K562 (cell line): ENCODE results near the gene LRRC4C. TPM values are rescaled to one million over a fixed set of nuclear protein-coding genes. Genes with fewer than 3 reads are reported as not detected.

Experiments used
- ATAC-seq: fragments of 200-7000 bp; cut with Tn5 transposase; 3 replicates; pipeline ENCODE4 v1.9.1; 2020; ENCODE audit warnings: moderate library complexity
- BruUV-seq: library from RNA; stranded (reverse); fragments of 400-500 nt; replicated peaks from 2 replicates; lab custom pipeline; 2021; lab: Mats Ljungman, UMichigan
- CTCF ChIA-PET: fragments of 300-600 bp; formaldehyde crosslinking; extraction: SDS; loops from one replicate; lab custom pipeline; 2021; ENCODE audit warnings: low intra/inter-chr PET ratio; lab: Yijun Ruan, JAX
- POLR2A ChIA-PET: fragments of 300-600, 350-650 bp; sonication (Branson Sonifier 250); formaldehyde crosslinking; extraction: SDS; loops from one replicate; lab custom pipeline; 2021; ENCODE audit warnings: antibody characterized with exemption, inconsistent platforms; lab: Yijun Ruan, JAX
- DNase-seq, 4 experiments: peaks; one replicate each; pipeline versions ENCODE4 v3.0.0 to v3.0.0-alpha.2; 2011 to 2018; ENCODE audit warnings: low spot score in 3 of 4, mixed read lengths in 3 of 4; ENCODE audit errors: extremely low read depth in 1 of 4
- FAIRE-seq: peaks from 2 replicates; lab custom pipeline; 2011; peaks lifted over from hg19 to GRCh38; lab: Jason Lieb, UNC
- H2AFZ ChIP-seq: 2 replicates; pipeline ENCODE4 v1.6.0; 2011; ENCODE audit warnings: low read depth, low read length, control low read depth, inconsistent platforms
- H3K27ac ChIP-seq: fragments of 200-600 bp; 3 replicates; pipeline ENCODE4 v1.8.0; 2011; ENCODE audit warnings: low read depth, mild to moderate bottlenecking, control low read depth, inconsistent platforms, low read length, moderate library complexity, mixed read lengths; ENCODE audit errors: extremely low read depth
- H3K27me3 ChIP-seq, 2 experiments: fragments of 300-600 bp in 1 of 2; 2 replicates in 1 of 2; 3 replicates in 1 of 2; pipeline versions ENCODE4 v1.6.0 to v1.8.0; 2011; ENCODE audit warnings: inconsistent platforms in 2 of 2, low read length in 2 of 2, mild to moderate bottlenecking in 1 of 2, mixed read lengths in 1 of 2, moderate library complexity in 1 of 2; ENCODE audit not compliant: control insufficient read depth in 2 of 2, insufficient read depth in 2 of 2
- H3K36me3 ChIP-seq: fragments of 300-600 bp; 3 replicates; pipeline ENCODE4 v1.8.0; 2011; ENCODE audit warnings: mild to moderate bottlenecking, low read length, inconsistent platforms; ENCODE audit not compliant: control insufficient read depth, insufficient read depth
- H3K4me1 ChIP-seq, 2 experiments: fragments of 200-600 bp in 1 of 2; replicated peaks in 1 of 2; 2 replicates in 1 of 2; 3 replicates in 1 of 2; pipeline versions ENCODE4 v1.5.1 to v1.8.0; 2011; ENCODE audit warnings: inconsistent platforms in 2 of 2, low read length in 2 of 2, mild to moderate bottlenecking in 1 of 2, mixed read lengths in 1 of 2, moderate library complexity in 1 of 2; ENCODE audit not compliant: control insufficient read depth in 2 of 2, insufficient read depth in 2 of 2
- H3K4me2 ChIP-seq: 2 replicates; pipeline ENCODE4 v1.6.1; 2011; ENCODE audit warnings: low read length, control low read depth, inconsistent platforms, mixed read lengths; ENCODE audit not compliant: insufficient read depth
- H3K4me3 ChIP-seq: fragments of 200-600 bp; sonication (generic), shearing (Covaris generic); 2 replicates; pipeline ENCODE4 v1.5.1; 2016; ENCODE audit warnings: control low read depth, inconsistent platforms
- H3K79me2 ChIP-seq: fragments of 200-600 bp; 3 replicates; pipeline ENCODE4 v1.8.0; 2011; ENCODE audit warnings: low read length, inconsistent platforms; ENCODE audit not compliant: control insufficient read depth, insufficient read depth
- H3K9ac ChIP-seq, 2 experiments: 2 replicates each; pipeline versions ENCODE4 v1.6.0 to v1.6.1; 2011; ENCODE audit warnings: low read depth in 2 of 2, low read length in 2 of 2, control low read depth in 1 of 2, inconsistent platforms in 1 of 2, mild to moderate bottlenecking in 1 of 2, mixed read lengths in 1 of 2; ENCODE audit not compliant: insufficient read depth in 1 of 2
- H3K9me1 ChIP-seq: one replicate; pipeline ENCODE4 v1.6.0; 2011; ENCODE audit warnings: inconsistent platforms, mild to moderate bottlenecking, low read length, moderate library complexity; ENCODE audit not compliant: control insufficient read depth, insufficient read depth
- H3K9me3 ChIP-seq: replicated peaks from 2 replicates; pipeline ENCODE4 v1.5.1; 2011; ENCODE audit warnings: low read depth, low read length, inconsistent platforms; ENCODE audit not compliant: control insufficient read depth, insufficient read depth
- H4K20me1 ChIP-seq: replicated peaks from 2 replicates; pipeline ENCODE4 v1.6.1; 2011; ENCODE audit warnings: low read length, inconsistent platforms, mixed read lengths; ENCODE audit not compliant: control insufficient read depth, insufficient read depth
- CBX2 ChIP-seq: fragments of 200-600 bp; sonication (generic); IDR thresholded peaks from one replicate; pipeline ENCODE4 v1.6.1; 2012; ENCODE audit warnings: mild to moderate bottlenecking, low read length, inconsistent platforms; ENCODE audit not compliant: insufficient read depth, poor library complexity, severe bottlenecking
- GATA2 ChIP-seq: sonication (generic); formaldehyde crosslinking; IDR thresholded peaks from 2 replicates; pipeline ENCODE4 v1.4.0; 2020; ENCODE audit warnings: mild to moderate bottlenecking, missing genetic modification reagents
- GTF2E2 ChIP-seq: fragments of 200-800 bp; sonication (Bioruptor generic); IDR thresholded peaks from 2 replicates; pipeline ENCODE4 v1.6.1; 2016; ENCODE audit warnings: missing genetic modification characterization, missing compliant biosample characterization
- KDM4B ChIP-seq, 2 experiments: fragments of 450-650 bp in 1 of 2; sonication (generic) in 1 of 2; IDR thresholded peaks; 2 replicates each; pipeline ENCODE4 v1.6.1; 2016 to 2017; ENCODE audit warnings: borderline replicate concordance in 2 of 2, antibody characterized with exemption in 1 of 2, low read depth in 1 of 2, mild to moderate bottlenecking in 1 of 2
- MEIS2 ChIP-seq: fragments of 450-650 bp; IDR thresholded peaks from 2 replicates; pipeline ENCODE4 v1.6.1; 2014; ENCODE audit warnings: mild to moderate bottlenecking; ENCODE audit not compliant: partially characterized antibody
- POU5F1 ChIP-seq: fragments of 150-350 bp; IDR thresholded peaks from 2 replicates; pipeline ENCODE4 v1.6.1; 2014; ENCODE audit warnings: borderline replicate concordance, low read length, low read depth, mild to moderate bottlenecking; ENCODE audit not compliant: partially characterized antibody
- TEAD4 ChIP-seq, 2 experiments: sonication (generic) in 1 of 2; formaldehyde crosslinking in 1 of 2; IDR thresholded peaks; 2 replicates each; pipeline versions ENCODE4 v1.6.1 to v1.8.0; 2012 to 2022; ENCODE audit warnings: borderline replicate concordance in 1 of 2, inconsistent platforms in 1 of 2, low read length in 1 of 2, mild to moderate bottlenecking in 1 of 2, missing genetic modification reagents in 1 of 2
- ZNF311 ChIP-seq: fragments of 250-450 bp; sonication (Bioruptor Pico); IDR thresholded peaks from 2 replicates; pipeline ENCODE4 v1.4.0; 2020; ENCODE audit warnings: mild to moderate bottlenecking, moderate library complexity
- WGBS: fragments of 100-300 bp; shearing (Covaris generic); methylation state at CpG from one replicate; pipeline ENCODE4 v1.1.6; 2016; ENCODE audit warnings: low coverage, mixed read lengths; ENCODE audit not compliant: insufficient coverage; ENCODE audit errors: missing lambda C conversion rate; 5-methylcytosine and 5-hydroxymethylcytosine counted together
- in situ Hi-C: fragments of 300-500 bp; cut with MboI; formaldehyde crosslinking; loops from 4 replicates; pipeline ENCODE4 v1.15.0; 2018; ENCODE audit warnings: inconsistent platforms, mixed read lengths
- intact Hi-C: fragments of 100-400 bp; cut with micrococcal nuclease; formaldehyde crosslinking; loops from 2 replicates; pipeline ENCODE4 v1.14.2; 2022
- polyA plus RNA-seq, 8 experiments: library from polyadenylated mRNA; depleted of rRNA in 4 of 8; stranded (reverse) in 5 of 8; unstranded in 3 of 8; fragments of >200 nt; fragmentation: Nextera tagmentation in 2 of 8; fragmentation: Illumina TruSeq in 1 of 8; extraction: Ambion mirVana in 2 of 8; extraction: Trizol in 1 of 8; gene quantifications; 2 replicates each; pipeline versions ENCODE4 v1.2.1 to v1.2.3, GENCODE V29; 2011 to 2014; ENCODE audit warnings: inconsistent platforms in 1 of 8, missing spikeins in 1 of 8
- total RNA-seq, 7 experiments: library from RNA; depleted of rRNA in 6 of 7; stranded (reverse); fragments of >200 nt in 6 of 7; fragmentation: Illumina TruSeq in 2 of 7; extraction: Trizol in 2 of 7; gene quantifications; 2 replicates each; pipeline versions ENCODE4 v1.2.1 to v1.2.3, GENCODE V29; 2011 to 2021; ENCODE audit warnings: low replicate concordance in 1 of 7
- TF ChIP-seq, protein P1 (sequence below), 2 experiments: IDR thresholded peaks in 1 of 2; conservative IDR thresholded peaks in 1 of 2; 2 replicates each; pipeline ENCODE4 v1.6.1; 2016; ENCODE audit warnings: low read depth in 2 of 2, mild to moderate bottlenecking in 1 of 2, missing compliant biosample characterization in 1 of 2, missing genetic modification characterization in 1 of 2, moderate library complexity in 1 of 2

The LRRC4C gene
- total and polyA plus RNA-seq, 9 of the 15 experiments (the other 6 are each of a cell fraction or from before 2014, with no cell fraction given) = not detected

DNA sequence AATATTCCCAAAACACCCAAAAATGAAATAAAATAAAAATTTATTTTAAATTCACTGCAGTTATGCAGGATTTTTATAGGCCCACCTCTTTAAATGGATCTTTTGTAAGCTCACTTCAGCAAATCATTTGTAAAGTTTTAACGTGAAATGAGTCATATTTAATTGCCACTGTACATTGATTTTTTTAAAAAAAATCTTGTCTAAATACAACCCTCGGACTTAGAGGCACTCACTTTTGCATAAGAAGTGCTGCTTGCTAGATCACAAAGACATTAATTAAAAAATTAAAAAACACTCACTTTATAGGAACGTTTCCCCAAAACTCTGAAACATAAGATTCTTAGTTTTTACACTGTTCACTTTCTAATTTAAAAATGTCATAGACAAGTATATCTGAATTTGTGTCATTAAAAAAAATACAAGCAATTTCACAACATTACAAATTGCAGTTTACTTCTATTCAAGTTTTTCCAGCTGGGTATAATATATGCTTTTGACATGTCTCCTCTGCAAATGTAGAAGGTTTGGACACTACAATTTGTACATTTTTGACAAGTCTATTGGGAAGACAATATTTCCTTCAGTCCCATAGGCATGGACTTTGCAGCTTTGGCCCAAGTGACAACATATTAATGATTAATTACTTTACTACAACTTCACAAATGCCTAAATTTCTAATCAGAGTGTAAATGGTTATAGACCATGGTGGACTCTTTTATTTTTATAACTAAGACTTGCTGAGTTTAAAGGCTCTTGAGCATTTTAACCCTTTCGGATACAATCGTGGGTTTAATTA is 1088.4 kb downstream of the LRRC4C start:
- Histone ChIP-seq H3K27ac (no peak overlapping the region), H3K27me3 (no peaks in the 10 kb centered on the region), H3K9me3 (no peaks in the 10 kb centered on the region), H4K20me1 (no peaks in the 10 kb centered on the region), H3K9me1 (no peaks in the 10 kb centered on the region), H3K4me3 (no peak overlapping the region), H3K4me1 (no peaks in the 10 kb centered on the region), H3K79me2 (no peaks in the 10 kb centered on the region), H2AFZ (no peak overlapping the region), H3K9ac (no peak overlapping the region), H3K4me2 (no peak overlapping the region), H3K36me3 (no peaks in the 10 kb centered on the region)
- intact Hi-C loops = no loop called here
- DNase-seq (no peak), ATAC-seq (no peak), FAIRE-seq (no peak)
- WGBS = 2% methylated on average over 5 of the region's 5 CpGs
- in situ Hi-C loops = no loop called here
- no TSS peak for BruUV-seq
- ChIA-PET CTCF (no interaction called here), POLR2A (no interaction called here)
- TF ChIP-seq KDM4B (IDR thresholded peaks at IDR 0.05; ENCODE audit: borderline replicate concordance in 2 of 2, low read depth in 1 of 2) = no peak
- no peak for TF ChIP-seq GTF2E2 (tag)
- TF ChIP-seq GATA2 = no peak

DNA sequence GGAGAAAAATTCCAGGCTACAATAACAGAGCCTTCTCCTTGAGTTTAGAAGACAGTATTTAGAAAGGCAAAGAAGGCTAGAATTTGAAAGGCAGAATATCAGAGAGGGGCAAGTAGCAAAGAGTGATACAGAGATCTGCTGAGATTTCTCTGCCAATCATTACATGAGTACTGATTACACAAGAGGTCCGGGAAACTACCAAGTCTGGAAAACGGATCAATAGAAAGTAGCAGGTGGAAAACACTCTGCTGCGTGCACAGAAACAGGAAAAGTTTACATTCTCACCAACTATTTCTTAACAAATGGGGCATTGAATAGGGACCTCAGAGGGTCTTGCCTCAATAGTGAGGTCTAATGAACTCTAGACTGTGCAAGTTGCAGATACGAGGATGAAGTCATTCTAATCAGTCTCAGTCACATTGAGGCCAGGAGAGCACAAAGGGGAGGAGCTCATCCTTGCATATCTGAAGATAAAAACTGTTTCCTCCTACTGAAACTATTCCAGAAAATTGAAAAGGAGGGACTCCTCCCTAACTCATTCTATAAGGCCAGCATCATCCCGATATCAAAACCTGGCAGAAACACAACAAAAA is 1099.2 kb downstream of the LRRC4C start:
- H3K9me3 ChIP-seq = no peaks in the 10 kb centered on the region
- ChIA-PET CTCF (no interaction called here), POLR2A (no interaction called here)
- in situ Hi-C loops (no loop called here), intact Hi-C loops (no loop called here)
- H3K9me1 ChIP-seq = no peaks in the 10 kb centered on the region
- no peaks in the 10 kb centered on the region for H4K20me1 ChIP-seq
- no peak for FAIRE-seq
- H3K4me3 ChIP-seq = no peak overlapping the region
- no peaks in the 10 kb centered on the region for H3K4me1 ChIP-seq
- H2AFZ ChIP-seq = no peak overlapping the region
- no peak for DNase-seq
- ATAC-seq = no peak
- H3K27ac ChIP-seq = no peak overlapping the region
- 2% methylated on average over 5 of the region's 5 CpGs for WGBS
- TF ChIP-seq, protein P1, sequence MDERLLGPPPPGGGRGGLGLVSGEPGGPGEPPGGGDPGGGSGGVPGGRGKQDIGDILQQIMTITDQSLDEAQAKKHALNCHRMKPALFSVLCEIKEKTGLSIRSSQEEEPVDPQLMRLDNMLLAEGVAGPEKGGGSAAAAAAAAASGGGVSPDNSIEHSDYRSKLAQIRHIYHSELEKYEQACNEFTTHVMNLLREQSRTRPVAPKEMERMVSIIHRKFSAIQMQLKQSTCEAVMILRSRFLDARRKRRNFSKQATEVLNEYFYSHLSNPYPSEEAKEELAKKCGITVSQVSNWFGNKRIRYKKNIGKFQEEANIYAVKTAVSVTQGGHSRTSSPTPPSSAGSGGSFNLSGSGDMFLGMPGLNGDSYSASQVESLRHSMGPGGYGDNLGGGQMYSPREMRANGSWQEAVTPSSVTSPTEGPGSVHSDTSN (CRISPR knock-in tag; IDR thresholded peaks at IDR 0.05; ENCODE audit: low read depth) = no peak
- TF ChIP-seq, protein P1 (tag; conservative IDR thresholded peaks at IDR 0.05; ENCODE audit: low read depth) = no peak
- no peak for TF ChIP-seq POU5F1
- TF ChIP-seq ZNF311 (CRISPR knock-in tag) = no peak
- TF ChIP-seq MEIS2 = no peak
- TF ChIP-seq CBX2 = no peak
- TF ChIP-seq TEAD4 (IDR thresholded peaks at IDR 0.05; ENCODE audit: low read length) = no peak
- no peak for TF ChIP-seq TEAD4 (CRISPR knock-in tag; IDR thresholded peaks at IDR 0.05; ENCODE audit: borderline replicate concordance)
- no peak overlapping the region for H3K9ac ChIP-seq
- no TSS peak for BruUV-seq
- no peaks in the 10 kb centered on the region for H3K79me2 ChIP-seq
- H3K27me3 ChIP-seq = no peaks in the 10 kb centered on the region
- no peaks in the 10 kb centered on the region for H3K36me3 ChIP-seq
- no peak overlapping the region for H3K4me2 ChIP-seq
